ENCODE results near the gene RAB29. TPM values are rescaled to one million over a fixed set of nuclear protein-coding genes. Genes with fewer than 3 reads are reported as not detected.

The RAB29 gene
- polyA plus RNA-seq, 3 donors: 23.2 to 32.2 (median 31.5) TPM

- peaks cover 37 to 47% of the 10 kb centered on the region in 2 donors for H3K4me1 ChIP-seq (ENCODE audit: control insufficient read depth in 1 of 2, insufficient read depth in 2 of 2, low read length in 2 of 2)
- Mint-ChIP-seq H3K4me1 (peaks cover 47% of the 10 kb centered on the region), H3K27me3 (ENCODE audit: low read depth in 3 of 3) (peaks cover 0 to 4% (median 3%) of the 10 kb centered on the region in 3 donors)
Measured at GRCh38 chr1:205775717-205776056, 405 bp upstream of the RAB29 start.

GRCh38 chr1:205774198-205775014, 876 bp downstream of the RAB29 start:
- peaks cover 19% of the 10 kb centered on the region for H3K79me2 ChIP-seq (ENCODE audit: insufficient read depth, low read length)
- peaks cover 37 to 47% of the 10 kb centered on the region in 2 donors for H3K4me1 ChIP-seq (ENCODE audit: control insufficient read depth in 1 of 2, insufficient read depth in 2 of 2, low read length in 2 of 2)
- TF ChIP-seq CTCF (IDR thresholded peaks at IDR 0.05): no peak
- H3K4me3 ChIP-seq (replicated peaks in 1 of 3; ENCODE audit: low read depth in 2 of 3, low read length in 3 of 3): peak overlapping the region; percentile 65 to 92 (median 73)
- 27% methylated on average over 17 of the region's 36 CpGs for WGBS (ENCODE audit: insufficient coverage)
- peak; percentile 16 to 29 (median 22) for DNase-seq
- H3K36me3 ChIP-seq (replicated peaks in 1 of 2; ENCODE audit: control insufficient read depth in 1 of 2, insufficient read depth in 2 of 2, low read length in 2 of 2): peaks cover 12 to 26% of the 10 kb centered on the region in 2 donors
- no peaks in the 10 kb centered on the region for H3K9me3 Mint-ChIP-seq
- no peaks in the 10 kb centered on the region for H3K9me3 ChIP-seq (replicated peaks in 1 of 2; ENCODE audit: control insufficient read depth in 1 of 2, insufficient read depth in 1 of 2, low read length in 2 of 2)
- H2AFZ ChIP-seq (ENCODE audit: insufficient read depth, low read depth, low read length, poor library complexity, severe bottlenecking): peak overlapping the region; percentile 91
- H3K27ac Mint-ChIP-seq: peak overlapping the region; percentile 87 to 98 (median 94)
- peak overlapping the region; percentile 98 for H3K4me3 Mint-ChIP-seq
- H3K27ac ChIP-seq (ENCODE audit: low read depth in 1 of 2, low read length in 2 of 2): peak overlapping the region; percentile 40 to 88
- no peaks in the 10 kb centered on the region for H4K20me1 ChIP-seq (ENCODE audit: insufficient read depth, low read length)
- H3K4me2 ChIP-seq (replicated peaks; ENCODE audit: extremely low read depth, low read length, poor library complexity, severe bottlenecking): peak overlapping the region; percentile 96
- peaks cover 0 to 2% (median 0%) of the 10 kb centered on the region in 3 donors for H3K27me3 Mint-ChIP-seq (ENCODE audit: low read depth in 3 of 3)
- H3K27me3 ChIP-seq (ENCODE audit: control insufficient read depth in 2 of 2, insufficient read depth in 2 of 2, low read length in 2 of 2): no peaks in the 10 kb centered on the region
- H3K9ac ChIP-seq (ENCODE audit: insufficient read depth, low read length, poor library complexity, severe bottlenecking): peak overlapping the region; percentile 80
- intact Hi-C loops (cut with micrococcal nuclease): no loop called here
- peaks cover 30 to 32% of the 10 kb centered on the region in 2 donors for H3K36me3 Mint-ChIP-seq
- H3K4me1 Mint-ChIP-seq: peaks cover 47% of the 10 kb centered on the region

More at GRCh38 chr1:205775717-205776056, 405 bp upstream of the RAB29 start:
- intact Hi-C loops (cut with micrococcal nuclease): no loop called here
- H2AFZ ChIP-seq (ENCODE audit: insufficient read depth, low read depth, low read length, poor library complexity, severe bottlenecking): peak overlapping the region; percentile 14
- peaks cover 1 to 13% of the 10 kb centered on the region in 2 donors for H3K36me3 ChIP-seq (replicated peaks in 1 of 2; ENCODE audit: control insufficient read depth in 1 of 2, insufficient read depth in 2 of 2, low read length in 2 of 2)
- H3K4me3 Mint-ChIP-seq: peak overlapping the region; percentile 98
- peak overlapping the region; percentile 65 to 92 (median 73) for H3K4me3 ChIP-seq (replicated peaks in 1 of 3; ENCODE audit: low read depth in 2 of 3, low read length in 3 of 3)
- no peaks in the 10 kb centered on the region for H3K9me3 ChIP-seq (replicated peaks in 1 of 2; ENCODE audit: control insufficient read depth in 1 of 2, insufficient read depth in 1 of 2, low read length in 2 of 2)
- no peaks in the 10 kb centered on the region for H3K27me3 ChIP-seq (ENCODE audit: control insufficient read depth in 2 of 2, insufficient read depth in 2 of 2, low read length in 2 of 2)
- peaks cover 19% of the 10 kb centered on the region for H3K79me2 ChIP-seq (ENCODE audit: insufficient read depth, low read length)
- H3K9me3 Mint-ChIP-seq: peaks cover 0 to 1% (median 0%) of the 10 kb centered on the region in 7 donors
- peak in 2 of 3 donors; percentile 49 to 62 for DNase-seq
- no peak overlapping the region for H3K9ac ChIP-seq (ENCODE audit: insufficient read depth, low read length, poor library complexity, severe bottlenecking)
- H4K20me1 ChIP-seq (ENCODE audit: insufficient read depth, low read length): no peaks in the 10 kb centered on the region
- H3K4me2 ChIP-seq (replicated peaks; ENCODE audit: extremely low read depth, low read length, poor library complexity, severe bottlenecking): peak overlapping the region; percentile 96
- peaks cover 17 to 19% of the 10 kb centered on the region in 2 donors for H3K36me3 Mint-ChIP-seq
- TF ChIP-seq CTCF (IDR thresholded peaks at IDR 0.05): no peak
- peak overlapping the region; percentile 87 to 98 (median 94) for H3K27ac Mint-ChIP-seq
- H3K27ac ChIP-seq (ENCODE audit: low read depth in 1 of 2, low read length in 2 of 2): peak overlapping the region in 1 of 2 donors; percentile 88

Data from CD14-positive monocyte (primary cell).